ENCODE measurements around the gene NRL.
A peak's percentile ranks its signal among the peaks of the same experiment; 100 is the strongest.

The NRL gene

GRCh38 chr14:24137529-24138395, 23.0 kb upstream of the NRL start:
- DNase-seq (ENCODE audit: low read depth, low spot score), result no peak
- H3K4me3 ChIP-seq (ENCODE audit: low read depth, low read length), result no peak overlapping the region
- in situ Hi-C loops (cut with HindIII; ENCODE audit: low sequenced_read_pairs), result no loop called here
- TF ChIP-seq, protein P1, sequence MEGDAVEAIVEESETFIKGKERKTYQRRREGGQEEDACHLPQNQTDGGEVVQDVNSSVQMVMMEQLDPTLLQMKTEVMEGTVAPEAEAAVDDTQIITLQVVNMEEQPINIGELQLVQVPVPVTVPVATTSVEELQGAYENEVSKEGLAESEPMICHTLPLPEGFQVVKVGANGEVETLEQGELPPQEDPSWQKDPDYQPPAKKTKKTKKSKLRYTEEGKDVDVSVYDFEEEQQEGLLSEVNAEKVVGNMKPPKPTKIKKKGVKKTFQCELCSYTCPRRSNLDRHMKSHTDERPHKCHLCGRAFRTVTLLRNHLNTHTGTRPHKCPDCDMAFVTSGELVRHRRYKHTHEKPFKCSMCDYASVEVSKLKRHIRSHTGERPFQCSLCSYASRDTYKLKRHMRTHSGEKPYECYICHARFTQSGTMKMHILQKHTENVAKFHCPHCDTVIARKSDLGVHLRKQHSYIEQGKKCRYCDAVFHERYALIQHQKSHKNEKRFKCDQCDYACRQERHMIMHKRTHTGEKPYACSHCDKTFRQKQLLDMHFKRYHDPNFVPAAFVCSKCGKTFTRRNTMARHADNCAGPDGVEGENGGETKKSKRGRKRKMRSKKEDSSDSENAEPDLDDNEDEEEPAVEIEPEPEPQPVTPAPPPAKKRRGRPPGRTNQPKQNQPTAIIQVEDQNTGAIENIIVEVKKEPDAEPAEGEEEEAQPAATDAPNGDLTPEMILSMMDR (IDR thresholded peaks at IDR 0.05; ENCODE audit: low read depth, low read length), result no peak

- TF ChIP-seq, protein P1 (IDR thresholded peaks at IDR 0.05; ENCODE audit: low read depth, low read length), result no peak
- in situ Hi-C loops (cut with HindIII; ENCODE audit: low sequenced_read_pairs), result no loop called here
- DNase-seq (ENCODE audit: low read depth, low spot score), result no peak
- peak overlapping the region; percentile 62 for H3K4me3 ChIP-seq (ENCODE audit: low read depth, low read length)
Measured at GRCh38 chr14:24136684-24137528, 22.2 kb upstream of the NRL start.

DNA sequence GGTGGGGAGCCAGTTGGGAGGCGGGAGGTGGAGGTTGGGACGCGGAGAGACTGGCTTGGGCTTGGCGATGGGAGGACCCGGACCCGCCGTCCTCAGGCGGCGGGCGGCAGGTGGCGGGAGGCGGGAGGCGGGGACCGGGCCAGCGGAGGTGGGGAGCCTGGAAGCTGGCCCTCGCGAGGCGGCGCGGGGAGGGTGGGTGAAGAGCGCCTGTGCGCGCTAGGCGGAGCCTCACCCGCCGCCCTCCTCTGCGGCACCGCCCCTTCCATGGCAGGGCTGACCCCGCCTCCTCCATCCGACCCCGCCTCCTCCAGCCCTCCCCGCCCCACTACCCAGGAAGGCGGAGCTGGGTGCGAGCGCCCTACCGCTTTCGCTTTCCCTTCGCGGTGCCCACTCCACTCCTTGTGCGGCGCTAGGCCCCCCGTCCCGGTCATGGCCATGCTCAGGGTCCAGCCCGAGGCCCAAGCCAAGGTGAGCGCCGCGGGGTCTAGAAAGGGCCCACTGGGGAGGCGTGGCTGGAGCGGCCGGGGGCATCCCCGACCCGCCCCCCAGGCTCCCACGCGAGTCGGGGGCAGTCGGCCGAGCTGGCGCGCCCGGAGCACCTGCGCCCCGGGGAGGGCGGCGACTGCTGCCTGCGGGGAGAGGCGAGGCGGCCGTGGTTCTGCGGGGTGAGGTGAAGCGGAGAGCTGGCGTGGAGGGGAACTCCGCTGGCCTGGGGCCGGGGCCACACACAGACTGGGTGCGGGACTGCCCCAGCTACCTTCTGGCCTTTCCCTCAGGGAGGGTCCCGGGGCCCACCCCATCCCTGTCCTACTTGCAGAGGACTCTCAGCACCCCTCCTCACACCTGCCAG, 21.3 kb upstream of the NRL start, which contains the start of gene PSME1:
TSS of gene PSME1 (plus strand) at position 361 of the 850 bp plus-strand sequence. CDS start at position 430, 69 bp downstream.
- in situ Hi-C loops (cut with HindIII; ENCODE audit: low sequenced_read_pairs), result no loop called here
- peak within 1 kb of the TSS; percentile 62 for H3K4me3 ChIP-seq (ENCODE audit: low read depth, low read length)
- peak; percentile 90 for DNase-seq (ENCODE audit: low read depth, low spot score)
- TF ChIP-seq, protein P1 (IDR thresholded peaks at IDR 0.05; ENCODE audit: low read depth, low read length), result no peak

GRCh38 chr14:24135584-24135833, 20.8 kb upstream of the NRL start:
- DNase-seq (ENCODE audit: low read depth, low spot score), result no peak
- TF ChIP-seq, protein P1 (IDR thresholded peaks at IDR 0.05; ENCODE audit: low read depth, low read length), result no peak
- H3K4me3 ChIP-seq (ENCODE audit: low read depth, low read length), result peak overlapping the region; percentile 62
- in situ Hi-C loops (cut with HindIII; ENCODE audit: low sequenced_read_pairs), result no loop called here

DNA sequence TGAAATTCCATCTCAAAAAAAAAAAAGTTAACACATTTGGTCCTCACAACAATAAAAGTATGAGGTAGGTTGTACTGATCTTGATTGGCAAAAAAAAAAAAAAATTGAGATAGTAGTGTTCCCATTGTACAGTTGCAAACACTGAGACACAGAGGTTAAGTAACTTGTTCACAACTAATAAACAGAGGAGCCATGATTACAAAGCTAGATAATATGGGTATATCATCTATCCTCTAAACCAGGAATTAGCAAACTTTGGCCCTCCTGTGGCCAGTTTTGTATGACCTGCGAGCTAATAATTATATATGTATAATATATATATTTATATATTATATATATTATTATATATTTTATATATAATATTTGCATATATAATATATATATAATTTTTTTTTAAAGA, 19.0 kb upstream of the NRL start:
- TF ChIP-seq, protein P1 (IDR thresholded peaks at IDR 0.05; ENCODE audit: low read depth, low read length), result no peak
- DNase-seq (ENCODE audit: low read depth, low spot score), result no peak
- no peak overlapping the region for H3K4me3 ChIP-seq (ENCODE audit: low read depth, low read length)
- in situ Hi-C loops (cut with HindIII; ENCODE audit: low sequenced_read_pairs), result no loop called here

DNA sequence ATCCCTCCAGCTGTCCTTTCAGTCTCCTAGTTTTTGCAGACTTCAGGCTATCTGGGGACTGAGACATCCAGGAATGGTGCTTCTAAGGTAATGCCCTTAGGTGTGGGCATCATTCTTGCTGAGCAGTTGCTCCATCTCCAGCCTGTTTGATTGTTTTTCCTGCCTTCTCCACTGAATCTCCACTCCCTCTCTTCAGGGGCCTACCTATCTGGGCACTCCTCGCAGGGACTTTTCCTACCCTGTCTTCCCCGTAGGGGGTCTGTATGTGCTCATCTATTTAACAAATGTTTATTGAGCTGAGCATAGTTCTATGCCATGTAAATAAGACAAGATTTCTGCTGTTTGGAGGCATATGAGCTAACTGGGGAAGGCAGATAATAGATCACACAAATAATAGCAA, 18.2 kb upstream of the NRL start:
- H3K4me3 ChIP-seq (ENCODE audit: low read depth, low read length), result no peak overlapping the region
- TF ChIP-seq, protein P1 (IDR thresholded peaks at IDR 0.05; ENCODE audit: low read depth, low read length), result no peak
- in situ Hi-C loops (cut with HindIII; ENCODE audit: low sequenced_read_pairs), result no loop called here
- no peak for DNase-seq (ENCODE audit: low read depth, low spot score)
